HG02938 (cell line): Measurements from ENCODE around the gene KNCN.

ENCODE experiments used
- ATAC-seq: cut with Tn5 transposase; IDR thresholded peaks from one replicate; pipeline ENCODE4 v1.9.1; 2021; ENCODE audit warnings: mild to moderate bottlenecking, moderate library complexity; ENCODE audit not compliant: unreplicated experiment

KNCN gene

DNA sequence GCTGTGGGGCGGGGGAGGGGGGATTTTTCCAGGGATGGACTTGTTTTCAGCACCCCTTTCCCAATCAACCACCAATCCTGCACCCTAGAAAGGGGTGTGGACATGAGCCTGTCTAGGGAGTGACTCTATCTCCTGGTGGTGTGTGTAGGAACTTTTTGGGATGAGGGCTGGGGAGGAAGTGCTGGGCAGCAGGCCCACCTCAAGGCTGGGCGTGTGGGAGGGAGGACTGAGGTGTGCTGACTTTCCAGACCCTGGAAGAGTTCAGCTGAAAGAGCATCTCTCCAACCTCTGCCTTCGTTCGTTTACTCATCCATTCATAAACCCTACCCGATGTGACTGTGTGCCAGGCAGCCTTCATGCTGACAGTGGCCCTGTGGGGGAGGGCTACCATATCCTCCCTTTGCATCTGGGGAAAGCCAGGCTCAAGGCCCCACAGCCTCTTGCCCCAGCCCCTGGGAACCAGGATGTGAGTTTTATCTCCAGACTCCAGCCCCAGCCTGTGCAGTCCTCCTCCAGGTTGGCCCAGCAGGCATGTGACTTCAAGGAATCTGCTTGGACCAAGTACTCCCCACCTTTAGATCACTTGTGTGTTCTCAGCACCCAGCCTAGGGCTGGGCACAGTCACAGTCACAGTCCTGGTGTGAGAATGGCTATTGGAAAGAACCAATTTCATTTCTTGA lies 6.7 kb downstream of the KNCN start:
- ATAC-seq: no peak

DNA sequence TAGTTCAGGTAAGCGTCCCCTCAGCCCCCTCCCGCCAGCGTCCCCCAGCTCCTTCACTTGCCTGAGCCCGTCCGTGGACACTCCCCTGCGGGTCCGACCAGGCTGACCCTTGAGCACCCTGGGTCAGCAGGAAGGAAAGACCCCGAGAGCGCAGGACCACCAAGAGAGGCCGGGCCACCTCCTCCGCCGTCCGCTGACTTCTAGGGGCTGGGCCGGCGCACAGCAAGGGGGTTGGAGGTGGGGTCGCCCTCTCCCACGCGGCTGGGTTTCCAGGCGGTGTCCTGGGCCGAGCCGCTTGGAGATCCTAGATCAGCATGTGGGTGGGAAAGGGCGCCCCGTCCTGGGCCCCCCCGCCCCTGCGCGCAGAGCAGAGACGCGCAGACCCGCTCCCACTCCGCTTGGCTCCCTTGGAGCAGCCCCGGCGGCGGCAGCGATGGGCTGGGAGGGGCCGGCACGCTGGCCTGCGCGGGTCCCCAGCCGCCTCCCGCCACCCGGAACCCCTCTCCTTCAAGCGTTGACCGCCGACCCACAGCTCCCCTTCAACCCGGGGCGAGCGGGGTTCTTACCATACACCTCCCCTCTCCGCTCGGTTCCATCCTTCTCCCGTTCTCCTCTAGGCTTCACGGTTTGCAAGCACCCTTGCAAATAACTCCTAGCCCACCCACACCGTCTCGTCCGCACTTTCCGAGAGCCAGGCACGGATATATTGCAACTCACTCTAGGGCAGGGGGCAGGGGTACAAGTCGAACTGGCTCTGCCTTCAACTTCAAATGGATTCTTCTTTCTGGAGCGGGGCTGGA lies 7.5 kb downstream of the KNCN start:
- ATAC-seq: no peak

DNA sequence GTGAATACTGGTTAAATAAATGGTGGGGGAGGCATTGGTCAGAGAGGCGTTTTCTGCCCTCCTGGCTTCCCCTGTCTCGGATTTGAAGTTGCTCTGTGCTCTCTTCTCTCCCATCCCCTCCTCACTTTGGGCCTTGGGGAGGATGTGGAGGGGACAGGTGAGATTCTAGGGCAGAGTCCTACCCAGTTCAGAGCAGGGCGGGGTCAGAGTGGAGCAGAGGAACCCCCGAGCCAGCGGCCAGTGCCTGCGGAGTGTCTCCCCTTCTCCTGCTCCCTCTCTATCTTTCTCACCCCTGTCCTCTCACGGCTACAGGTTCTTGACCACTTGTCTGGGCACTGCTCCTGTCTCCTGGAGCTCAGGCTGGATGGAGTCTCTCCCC lies 8.1 kb downstream of the KNCN start:
- no peak for ATAC-seq

DNA sequence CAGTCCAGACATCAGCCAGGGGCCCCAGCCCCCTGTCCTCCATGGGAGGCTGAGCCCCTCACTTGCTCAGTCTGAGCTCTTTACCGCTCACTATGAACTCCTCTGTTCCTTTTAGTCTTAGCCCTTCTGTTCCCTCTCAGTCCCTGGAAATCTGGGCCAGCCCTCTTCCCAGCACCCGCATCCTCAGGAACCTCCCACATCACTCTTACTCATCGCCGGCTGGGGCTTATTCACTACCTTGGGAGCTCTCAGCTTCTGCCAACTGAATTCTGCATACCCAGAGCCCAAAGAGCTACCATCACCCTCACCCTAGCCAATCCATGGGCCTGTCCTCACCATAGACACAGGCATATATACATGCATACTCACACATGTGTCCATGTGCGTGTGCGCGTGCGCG lies 11.5 kb downstream of the KNCN start:
- ATAC-seq: no peak

DNA sequence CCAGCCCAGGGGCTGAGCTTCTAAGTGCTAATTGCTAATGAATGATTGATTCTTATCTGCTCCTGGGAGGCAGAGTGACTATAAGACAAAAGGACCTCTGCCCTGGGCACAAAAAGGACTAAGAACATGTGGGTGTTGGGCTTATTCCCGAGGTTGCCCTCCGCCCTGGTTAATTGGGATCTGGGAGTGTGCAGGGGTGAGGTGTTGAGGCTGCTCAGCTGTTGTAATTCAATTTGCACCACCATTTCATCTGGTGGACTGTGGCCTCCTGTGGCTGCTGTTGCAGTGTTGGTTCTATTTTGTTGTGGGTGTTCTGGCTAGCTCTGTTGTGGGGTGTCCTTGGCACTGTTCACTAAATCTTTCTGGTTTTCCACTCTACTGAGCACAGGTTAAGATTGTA lies 13.3 kb downstream of the KNCN start:
- no peak for ATAC-seq

DNA sequence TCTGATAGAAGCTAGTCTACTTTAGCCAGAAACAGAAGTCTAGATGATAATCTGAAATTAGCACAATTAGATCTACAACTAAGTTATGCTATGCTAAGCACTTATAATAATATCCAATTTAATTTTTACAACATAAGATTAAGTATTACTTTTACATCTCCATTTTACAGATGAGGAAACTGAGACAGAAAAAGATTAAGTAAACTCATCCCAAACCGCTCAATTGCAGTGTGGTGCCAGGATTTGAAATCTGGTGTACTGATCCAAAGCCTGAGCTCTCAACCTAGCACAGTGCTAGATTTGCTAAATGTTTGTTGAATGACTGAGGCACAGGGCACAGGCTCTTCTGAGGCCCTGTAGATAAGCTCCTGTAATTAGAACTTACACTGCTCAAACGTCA lies 13.8 kb downstream of the KNCN start:
- ATAC-seq: no peak

DNA sequence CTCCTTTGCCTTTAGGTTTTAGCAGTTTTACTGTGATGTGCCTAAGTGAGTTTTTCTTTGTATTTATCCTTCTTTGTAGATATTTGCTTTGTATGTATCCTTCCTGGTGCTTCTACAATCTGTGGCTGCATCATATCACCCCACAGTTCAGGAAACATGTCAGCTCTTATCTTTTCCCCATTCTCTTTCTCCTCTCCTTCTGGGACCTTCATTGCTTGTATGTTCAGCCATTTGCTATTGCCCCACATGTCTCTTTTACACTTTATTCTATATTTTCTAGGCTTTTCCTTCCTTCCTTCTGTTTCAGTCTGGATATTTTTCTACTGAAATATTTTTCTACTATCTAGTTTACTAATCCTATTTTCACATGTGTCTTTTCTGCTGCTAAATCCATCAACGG lies 14.9 kb downstream of the KNCN start:
- ATAC-seq: no peak

DNA sequence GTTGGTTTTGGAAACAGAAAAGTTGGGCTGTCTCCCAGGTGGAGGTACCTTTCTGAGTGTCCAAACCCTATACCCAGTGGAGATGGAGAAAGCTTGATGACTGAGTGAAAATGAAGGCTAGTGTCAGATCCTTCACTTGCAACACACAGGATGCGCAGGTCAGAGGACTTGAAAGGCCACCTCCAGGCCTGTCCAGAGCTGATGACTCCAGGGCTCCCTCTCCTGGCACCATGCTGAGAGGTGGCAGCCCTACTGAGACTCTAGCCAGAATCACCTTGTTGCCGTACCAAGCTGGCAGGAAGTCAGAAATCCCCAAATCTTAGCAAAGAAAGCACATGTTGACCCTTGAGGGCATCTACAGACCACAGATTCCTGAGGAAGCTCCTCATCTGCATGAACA lies 16.4 kb downstream of the KNCN start:
- no peak for ATAC-seq

DNA sequence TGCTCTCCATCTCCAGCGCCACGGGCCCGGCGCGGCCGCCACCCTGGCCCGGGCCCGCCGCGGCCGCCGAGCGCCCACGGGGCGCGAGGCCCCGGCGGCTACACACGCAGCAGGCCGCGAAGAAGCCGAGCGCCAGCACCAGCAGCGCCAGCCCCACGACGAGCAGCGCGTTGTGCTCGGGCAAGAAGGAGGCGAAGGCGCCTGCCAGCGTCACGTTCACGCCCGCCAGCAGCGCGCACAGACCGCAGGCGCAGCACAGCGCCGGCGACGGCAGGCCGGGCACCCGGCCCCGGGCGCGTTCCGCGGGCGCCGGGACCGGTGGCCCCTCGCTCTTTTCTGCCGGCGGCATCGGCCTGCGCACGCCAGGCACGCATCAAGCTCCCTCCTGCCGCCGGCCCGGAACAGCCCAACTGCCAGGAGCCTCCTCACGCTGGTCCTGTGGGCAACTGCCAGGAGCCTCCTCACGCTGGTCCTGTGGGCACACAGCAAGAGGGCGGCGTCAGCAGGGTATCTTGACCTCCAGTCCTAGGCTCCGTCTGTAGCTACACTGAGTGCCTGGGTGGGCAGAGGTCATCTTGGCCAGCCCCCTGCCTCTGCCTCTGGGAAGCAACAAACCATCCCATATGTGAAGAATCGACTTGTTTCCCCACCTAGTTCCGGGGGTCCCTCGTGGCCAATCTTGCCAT lies 18.1 kb downstream of the KNCN start:
- no peak for ATAC-seq

DNA sequence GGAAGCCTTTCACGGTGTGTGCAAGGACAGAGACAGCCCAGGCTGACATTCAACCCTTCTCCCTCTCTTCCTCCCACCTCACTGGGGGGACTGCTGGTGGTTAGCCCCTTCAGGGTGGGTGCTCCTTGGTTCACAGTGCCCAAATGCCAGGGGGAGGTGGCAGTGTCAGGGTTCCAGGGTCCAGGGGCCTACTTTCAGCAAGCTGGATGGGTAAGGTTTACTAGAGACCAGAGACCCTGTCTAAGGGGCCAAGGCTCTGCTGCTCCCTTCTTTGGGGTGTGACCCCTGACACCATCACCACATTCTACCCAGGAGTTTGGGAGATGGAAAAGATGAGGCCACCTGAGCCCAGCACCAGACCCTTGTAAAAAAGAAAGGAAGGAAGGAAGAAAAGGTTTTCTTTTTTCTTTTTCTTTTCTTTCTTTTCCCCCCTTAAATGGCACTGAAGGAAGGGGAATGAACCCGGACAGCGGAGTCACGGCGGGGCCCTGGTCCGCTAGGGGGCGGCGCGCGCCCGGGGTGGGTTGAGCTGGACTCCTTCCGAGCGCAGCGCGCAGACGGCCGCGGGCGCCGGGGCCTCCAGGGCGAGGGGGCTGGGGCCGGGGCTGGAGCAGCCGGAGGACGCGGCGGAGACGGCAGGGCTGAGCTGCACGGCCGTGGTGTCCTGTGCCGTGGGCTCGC lies 18.8 kb downstream of the KNCN start:
- ATAC-seq: no peak

DNA sequence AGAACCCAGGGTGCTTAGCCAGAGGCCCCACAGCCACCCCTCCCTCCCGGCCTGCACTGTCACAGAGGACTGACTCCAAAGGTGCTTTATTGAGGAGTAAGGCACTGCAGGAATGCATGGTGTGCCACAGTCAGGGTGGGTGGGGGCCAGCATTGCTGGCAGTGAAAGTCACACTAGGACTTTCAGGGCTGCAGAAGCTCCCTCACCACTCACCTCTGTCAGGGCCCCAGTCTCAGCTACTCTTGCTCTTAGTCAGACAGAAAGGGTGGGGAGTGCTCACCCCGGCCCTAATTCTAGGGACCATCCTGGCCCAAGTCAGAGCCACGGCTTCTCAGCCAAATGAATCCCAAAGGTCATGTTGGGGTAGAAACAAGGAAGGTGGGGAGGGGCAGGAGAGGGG lies 19.4 kb downstream of the KNCN start:
- no peak for ATAC-seq

DNA sequence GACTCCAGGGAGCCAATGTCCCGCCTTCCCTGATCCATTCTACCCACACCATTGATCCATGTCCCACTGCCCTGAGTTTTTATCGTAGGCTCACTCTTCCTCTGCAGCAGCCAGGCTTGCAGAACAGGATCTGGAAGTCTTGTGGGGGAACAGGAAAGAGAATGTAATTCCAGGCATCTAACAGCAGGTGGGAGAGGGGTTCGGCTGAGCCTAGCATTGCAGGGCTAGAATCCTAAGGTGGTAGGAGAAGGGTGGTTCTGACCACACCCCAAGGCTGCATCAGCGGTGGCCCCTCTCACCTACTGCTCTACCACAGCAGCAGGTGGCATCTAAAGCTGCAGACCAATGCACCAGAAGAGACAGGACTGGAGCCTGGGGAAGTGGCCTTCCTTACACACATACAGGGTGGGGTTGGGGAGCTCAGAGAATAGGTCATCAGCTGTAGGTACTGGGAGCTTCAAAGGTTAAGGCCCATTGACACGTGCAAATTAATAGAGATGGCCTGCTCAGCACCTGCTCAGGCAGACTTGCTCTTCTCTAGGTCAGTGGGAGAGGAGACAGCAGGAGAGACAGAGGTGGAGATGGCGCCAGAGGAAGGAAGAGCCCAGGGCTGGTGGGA lies 20.5 kb downstream of the KNCN start:
- ATAC-seq: no peak

DNA sequence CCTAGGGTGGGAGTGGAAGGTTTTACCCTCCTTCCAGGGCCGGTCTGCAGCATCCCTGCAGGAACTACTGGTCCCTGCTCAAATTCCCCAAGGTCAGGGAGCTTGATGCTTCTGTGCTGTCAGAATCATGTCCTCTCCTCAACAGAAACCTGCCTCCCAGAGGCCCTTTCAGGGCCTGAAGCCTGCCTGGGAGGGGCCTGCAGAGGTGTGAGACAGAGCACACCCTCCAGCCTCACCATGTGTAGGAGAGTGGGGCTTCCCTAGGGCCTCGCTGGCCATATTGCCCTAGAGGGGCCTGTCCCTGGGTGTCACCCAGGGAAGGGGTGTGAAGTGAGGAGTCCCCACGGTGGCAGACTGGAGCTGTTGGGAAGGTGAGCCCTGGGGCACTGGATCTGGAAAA lies 21.1 kb downstream of the KNCN start:
- no peak for ATAC-seq

DNA sequence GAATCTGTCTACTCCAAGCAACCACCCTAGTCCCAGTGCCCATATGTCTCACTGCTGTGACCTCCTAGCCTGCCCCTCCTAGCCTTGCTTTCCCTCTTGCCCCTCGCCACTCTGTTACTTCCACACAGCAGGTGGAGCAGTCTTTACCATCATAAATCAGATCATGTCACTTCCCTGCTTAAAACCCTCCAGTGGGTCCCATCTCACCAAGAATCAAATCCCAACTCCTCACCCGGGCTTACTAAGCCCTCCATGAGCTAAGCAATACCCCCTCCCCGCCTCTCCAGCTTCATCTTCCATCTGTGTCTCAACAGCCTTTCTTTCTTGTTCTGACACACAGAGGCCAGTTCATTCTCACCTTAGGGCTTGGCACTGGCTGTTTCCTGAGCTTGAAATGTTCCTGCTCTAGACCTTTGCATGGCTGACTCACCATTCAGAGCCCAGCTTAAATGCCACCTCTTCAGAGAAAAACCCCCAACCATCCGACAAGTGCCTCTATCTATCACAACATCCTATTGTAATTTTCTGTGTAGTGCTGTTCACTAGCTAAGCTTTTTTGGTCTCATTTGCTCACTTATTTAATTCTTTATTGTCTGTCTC lies 22.3 kb downstream of the KNCN start:
- ATAC-seq: no peak

DNA sequence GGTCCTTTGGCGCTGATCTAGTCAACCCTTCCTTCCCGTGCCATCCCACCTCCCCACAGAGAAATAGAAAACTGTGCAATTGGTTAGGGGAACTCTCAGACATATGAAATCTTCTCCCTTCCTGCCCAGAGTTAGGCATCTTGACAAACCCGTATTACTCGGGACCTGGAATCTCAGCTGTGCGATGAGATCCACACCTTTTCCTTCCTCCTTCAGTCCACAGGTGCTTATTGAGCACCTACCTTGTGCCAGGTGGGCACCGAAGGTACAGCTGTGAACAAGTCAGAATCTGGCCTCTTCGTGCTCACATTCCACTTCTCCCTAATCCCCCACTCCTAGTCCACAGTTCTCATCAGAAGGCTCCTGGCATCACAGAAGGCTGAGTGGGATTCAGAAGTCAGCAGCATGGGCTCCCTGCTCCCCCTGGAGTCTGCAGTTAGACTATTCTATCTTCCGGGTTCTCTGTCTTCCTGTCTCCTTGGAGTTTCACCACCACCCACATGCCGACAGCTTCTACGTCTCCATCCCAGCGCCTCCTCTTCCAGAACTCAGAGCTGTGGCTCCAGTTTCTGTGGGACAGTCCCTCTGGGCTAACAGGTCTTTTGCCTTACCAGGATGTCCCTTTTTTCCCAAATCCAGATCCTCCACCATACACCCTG lies 23.0 kb downstream of the KNCN start:
- no peak for ATAC-seq

DNA sequence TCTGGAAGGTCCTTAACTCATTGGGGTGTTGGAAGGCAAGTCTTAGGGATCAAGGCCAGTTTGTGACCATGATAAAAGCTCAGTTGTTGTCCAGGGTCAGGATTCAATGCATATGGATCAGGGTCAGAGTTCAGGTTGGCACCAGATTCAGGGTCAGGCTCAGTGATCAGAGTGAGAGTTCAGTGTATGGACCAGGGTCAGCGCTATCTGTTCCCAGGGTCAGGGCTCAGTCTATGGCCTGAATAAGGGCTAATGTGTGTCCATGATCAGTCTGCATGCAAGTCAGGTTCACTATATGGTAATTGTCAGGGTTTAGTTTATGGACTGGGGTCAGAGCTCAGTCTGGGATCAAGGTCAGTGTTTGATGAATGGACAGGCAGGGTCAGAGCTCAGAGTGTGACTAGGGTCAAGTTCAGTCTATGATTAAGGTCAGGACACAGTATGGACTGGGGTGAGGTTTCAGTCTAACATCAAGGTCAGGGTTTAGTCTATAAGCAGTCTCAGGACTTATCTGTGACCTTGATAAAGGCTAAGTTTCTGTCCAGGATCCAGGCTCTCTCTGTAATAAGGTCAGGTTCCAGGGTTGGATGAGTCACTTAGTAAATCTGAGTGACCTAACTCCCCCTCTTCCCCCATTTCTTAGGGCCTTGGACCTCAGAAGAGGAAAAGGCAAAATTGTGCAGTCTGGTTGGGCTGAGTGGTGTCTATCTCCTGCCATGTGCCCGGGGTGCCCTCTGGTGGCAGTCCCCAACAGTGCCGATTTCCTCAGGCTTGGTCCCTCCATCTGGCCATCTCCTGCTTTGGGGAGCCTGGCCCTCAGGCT lies 23.8 kb downstream of the KNCN start:
- no peak for ATAC-seq

DNA sequence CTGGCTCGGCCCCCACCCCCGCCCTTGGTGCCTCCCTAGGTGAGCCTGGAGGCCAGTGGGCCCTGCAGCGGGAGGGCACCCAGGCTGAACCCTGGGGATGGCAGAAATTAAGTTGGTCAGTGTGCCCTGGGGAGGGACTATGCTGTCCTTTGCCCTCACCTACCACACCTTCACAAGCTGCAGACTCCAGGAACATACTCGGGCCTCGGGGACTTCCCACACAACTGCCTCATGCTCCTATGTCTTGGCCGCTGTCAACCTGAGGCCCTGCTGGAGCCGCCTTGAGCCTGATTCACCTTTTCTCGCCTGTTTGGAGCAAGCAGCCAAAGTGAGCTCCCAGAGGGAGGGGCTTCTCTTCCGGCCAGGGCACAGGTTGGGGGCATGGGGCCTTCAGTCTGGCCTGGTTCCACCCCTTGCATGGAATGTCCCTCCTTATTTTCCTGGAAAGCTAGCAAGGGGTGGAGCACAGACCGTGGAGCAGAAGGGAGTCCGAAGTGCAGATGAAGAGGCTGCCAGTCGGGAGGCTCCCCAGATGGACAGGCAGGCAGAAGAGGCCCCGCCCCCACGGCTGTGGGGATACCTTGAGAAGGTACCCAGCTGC lies 24.7 kb downstream of the KNCN start:
- ATAC-seq: no peak

DNA sequence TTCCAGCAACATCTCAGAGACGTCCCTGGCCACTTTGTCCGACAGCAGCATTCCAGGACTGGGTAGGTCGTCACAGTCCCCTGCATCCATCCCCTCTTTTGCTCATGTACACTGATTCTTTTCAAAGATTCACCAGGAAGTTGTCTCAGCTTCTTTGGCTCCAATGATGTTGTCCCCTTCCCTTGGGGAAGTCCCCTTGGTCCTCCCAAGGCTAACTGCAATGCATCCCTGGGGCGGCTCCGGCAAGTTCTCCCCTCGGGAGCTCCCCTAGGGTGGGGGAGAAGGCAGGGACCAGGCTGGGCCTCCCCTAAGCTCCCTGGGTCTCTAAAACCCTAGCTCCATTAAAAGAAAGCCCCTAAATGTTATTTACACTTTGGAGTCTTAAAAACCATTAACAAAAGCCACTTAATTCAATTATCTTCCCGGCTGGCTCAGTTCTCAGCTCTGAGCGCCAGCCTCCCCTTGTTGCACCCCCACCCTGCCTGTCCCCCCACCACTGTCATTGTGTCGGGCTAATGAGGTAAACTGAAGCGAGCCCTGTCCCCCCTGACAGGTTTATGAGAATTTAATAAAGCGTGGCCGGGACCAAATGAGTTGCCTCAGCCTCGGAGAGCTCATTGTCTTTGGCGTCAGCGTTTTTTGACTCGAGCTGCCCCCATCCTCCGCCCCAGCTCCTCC lies 25.3 kb downstream of the KNCN start:
- no peak for ATAC-seq
